ENCODE measurements around the gene RAET1L.
A peak's percentile ranks its signal among the peaks of the same experiment; 100 is the strongest.
"Not testable (repeated sequence)": the region's sequence is repeated elsewhere in the genome, so short reads cannot be mapped to it uniquely, and the experiment has no call there.

Gene RAET1L

GRCh38 chr6:150025201-150025917 is at the start of gene RAET1L:
Gene RAET1L, minus strand, starts transcription at chr6:150025532. Its CDS starts 61 bp downstream, at chr6:150025471.
- no peak for DNase-seq

- DNase-seq: no peak
Measured at GRCh38 chr6:150075034-150075421, 49.7 kb upstream of the RAET1L start.

- not testable (repeated sequence) for DNase-seq
Measured at GRCh38 chr6:150074396-150075033, 49.2 kb upstream of the RAET1L start.

GRCh38 chr6:150072201-150072600 is 46.9 kb upstream of the RAET1L start:
- no peak for DNase-seq

- DNase-seq: no peak
Measured at GRCh38 chr6:150070236-150070818, 45.0 kb upstream of the RAET1L start.

- no peak for DNase-seq
Measured at GRCh38 chr6:150069706-150070105, 44.4 kb upstream of the RAET1L start.

GRCh38 chr6:150068720-150069648 is 43.7 kb upstream of the RAET1L start, which contains the start of gene ULBP3:
Gene ULBP3, minus strand, starts transcription at chr6:150069121. Its CDS starts 55 bp downstream, at chr6:150069066.
- peak; percentile 77 for DNase-seq

GRCh38 chr6:150068151-150068550 is 42.8 kb upstream of the RAET1L start:
- no peak for DNase-seq

- DNase-seq: no peak
Measured at GRCh38 chr6:150065083-150065482, 39.8 kb upstream of the RAET1L start.

- DNase-seq: no peak
Measured at GRCh38 chr6:150063640-150064039, 38.3 kb upstream of the RAET1L start.

GRCh38 chr6:150059973-150060372 is 34.6 kb upstream of the RAET1L start:
- DNase-seq: not testable (repeated sequence)

- DNase-seq: no peak
Measured at GRCh38 chr6:150058986-150059385, 33.7 kb upstream of the RAET1L start.

- no peak for DNase-seq
Measured at GRCh38 chr6:150058231-150058792, 33.0 kb upstream of the RAET1L start.

GRCh38 chr6:150057501-150057951 is 32.2 kb upstream of the RAET1L start:
- no peak for DNase-seq

- DNase-seq: no peak
Measured at GRCh38 chr6:150056916-150057315, 31.6 kb upstream of the RAET1L start.

- DNase-seq: no peak
Measured at GRCh38 chr6:150056156-150056555, 30.8 kb upstream of the RAET1L start.

GRCh38 chr6:150055131-150055530 is 29.8 kb upstream of the RAET1L start:
- DNase-seq: no peak

GRCh38 chr6:150053450-150053849 is 28.1 kb upstream of the RAET1L start:
- DNase-seq: no peak

GRCh38 chr6:150050846-150051245 is 25.5 kb upstream of the RAET1L start:
- DNase-seq: no peak

- DNase-seq: no peak
Measured at GRCh38 chr6:150048099-150048498, 22.8 kb upstream of the RAET1L start.

GRCh38 chr6:150046943-150047342 is 21.6 kb upstream of the RAET1L start:
- DNase-seq: no peak

- peak; percentile 21 for DNase-seq
Measured at GRCh38 chr6:150044621-150045145, 19.4 kb upstream of the RAET1L start.
